ENCODE data around the gene NEK7.

DNA sequence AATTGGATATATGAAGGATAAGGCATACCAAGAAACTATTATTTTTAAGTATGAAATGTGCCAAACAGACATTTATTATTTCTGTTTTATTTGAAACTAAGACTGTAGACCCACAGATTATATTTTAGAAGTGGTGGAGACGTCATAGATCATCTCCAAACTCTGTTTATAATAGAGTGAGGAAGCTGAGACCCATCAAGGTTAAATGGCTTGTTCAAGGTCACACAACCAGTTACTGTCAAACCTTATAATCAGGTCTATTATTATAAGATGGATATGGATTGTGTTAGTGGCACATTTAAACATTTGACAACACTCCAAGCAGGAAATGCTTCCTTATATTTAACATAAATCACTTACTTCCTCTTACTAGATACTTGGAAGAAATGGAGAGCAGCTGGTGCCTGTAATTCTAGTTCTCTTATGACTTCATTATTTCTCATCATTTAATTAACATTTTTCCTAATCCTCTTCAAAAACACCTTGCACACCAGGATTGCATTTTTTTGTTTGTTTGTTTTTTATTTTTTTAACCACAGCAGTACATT, 117.0 kb downstream of the NEK7 start:
- TF ChIP-seq, protein P1, sequence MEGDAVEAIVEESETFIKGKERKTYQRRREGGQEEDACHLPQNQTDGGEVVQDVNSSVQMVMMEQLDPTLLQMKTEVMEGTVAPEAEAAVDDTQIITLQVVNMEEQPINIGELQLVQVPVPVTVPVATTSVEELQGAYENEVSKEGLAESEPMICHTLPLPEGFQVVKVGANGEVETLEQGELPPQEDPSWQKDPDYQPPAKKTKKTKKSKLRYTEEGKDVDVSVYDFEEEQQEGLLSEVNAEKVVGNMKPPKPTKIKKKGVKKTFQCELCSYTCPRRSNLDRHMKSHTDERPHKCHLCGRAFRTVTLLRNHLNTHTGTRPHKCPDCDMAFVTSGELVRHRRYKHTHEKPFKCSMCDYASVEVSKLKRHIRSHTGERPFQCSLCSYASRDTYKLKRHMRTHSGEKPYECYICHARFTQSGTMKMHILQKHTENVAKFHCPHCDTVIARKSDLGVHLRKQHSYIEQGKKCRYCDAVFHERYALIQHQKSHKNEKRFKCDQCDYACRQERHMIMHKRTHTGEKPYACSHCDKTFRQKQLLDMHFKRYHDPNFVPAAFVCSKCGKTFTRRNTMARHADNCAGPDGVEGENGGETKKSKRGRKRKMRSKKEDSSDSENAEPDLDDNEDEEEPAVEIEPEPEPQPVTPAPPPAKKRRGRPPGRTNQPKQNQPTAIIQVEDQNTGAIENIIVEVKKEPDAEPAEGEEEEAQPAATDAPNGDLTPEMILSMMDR (IDR thresholded peaks at IDR 0.05): no peak
- no peak for TF ChIP-seq POLR2A (IDR thresholded peaks at IDR 0.05)

All from upper lobe of left lung (tissue), 4 donors.